ELR (cell line): ENCODE data around the gene ACTL10.

Experiments used
- DNase-seq: peaks from one replicate; pipeline ENCODE4 v3.0.0-alpha.2; 2015; ENCODE audit warnings: low read depth

Gene ACTL10

DNA sequence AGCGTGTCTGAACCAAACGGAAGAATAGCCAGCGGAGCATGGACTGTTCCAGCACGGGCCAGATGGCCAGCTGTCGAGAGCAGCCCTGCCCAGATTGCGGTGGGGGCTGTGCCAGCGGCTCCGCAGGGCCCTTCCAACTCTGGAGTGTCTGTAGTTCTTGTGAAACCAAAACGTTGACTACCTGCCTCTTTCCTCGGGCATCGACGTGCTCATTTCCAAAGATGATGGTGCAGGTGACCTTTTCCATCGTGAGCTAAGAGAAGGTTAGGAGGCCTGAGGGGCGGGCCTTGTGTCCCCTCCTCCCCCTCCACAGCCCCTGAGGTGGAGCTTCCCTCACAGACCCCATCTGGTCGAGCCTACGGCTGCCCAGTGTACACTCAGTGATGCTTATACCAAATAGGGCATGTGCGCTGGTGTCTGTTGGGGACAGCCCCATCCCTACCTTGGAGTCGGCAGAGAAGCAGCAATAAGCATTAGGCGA, 17.5 kb upstream of the ACTL10 start:
- no peak for DNase-seq

DNA sequence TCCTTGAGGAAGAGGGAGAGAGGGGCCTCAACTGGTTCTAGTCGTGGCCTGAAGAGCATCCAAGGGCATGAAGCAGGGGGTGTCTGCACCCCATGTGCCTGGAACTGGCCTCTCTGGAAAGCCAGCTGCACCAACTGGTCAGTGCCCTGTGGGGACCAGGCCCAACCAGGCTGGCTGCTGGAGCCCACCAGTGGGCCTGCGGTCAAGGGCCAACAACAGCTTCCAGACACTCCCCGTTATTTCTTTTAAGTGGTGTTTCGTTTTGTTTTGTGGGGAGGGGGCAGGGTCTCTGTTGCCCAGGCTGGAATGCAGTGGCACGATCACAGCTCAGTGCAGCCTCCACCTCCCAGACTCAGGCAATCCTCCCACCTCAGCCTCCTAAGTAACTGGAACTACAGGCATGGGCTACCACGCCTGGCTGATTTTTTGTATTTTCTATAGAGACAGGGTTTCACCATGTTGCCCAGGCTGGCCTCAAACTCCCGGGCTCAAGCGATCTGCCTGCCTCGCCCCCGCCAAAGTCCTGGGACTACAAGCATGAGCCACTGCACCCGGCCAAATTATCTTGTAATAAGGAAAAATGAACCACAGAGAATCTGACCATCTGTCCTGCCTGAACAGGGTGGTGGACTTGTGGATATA, 16.5 kb upstream of the ACTL10 start:
- no peak for DNase-seq

DNA sequence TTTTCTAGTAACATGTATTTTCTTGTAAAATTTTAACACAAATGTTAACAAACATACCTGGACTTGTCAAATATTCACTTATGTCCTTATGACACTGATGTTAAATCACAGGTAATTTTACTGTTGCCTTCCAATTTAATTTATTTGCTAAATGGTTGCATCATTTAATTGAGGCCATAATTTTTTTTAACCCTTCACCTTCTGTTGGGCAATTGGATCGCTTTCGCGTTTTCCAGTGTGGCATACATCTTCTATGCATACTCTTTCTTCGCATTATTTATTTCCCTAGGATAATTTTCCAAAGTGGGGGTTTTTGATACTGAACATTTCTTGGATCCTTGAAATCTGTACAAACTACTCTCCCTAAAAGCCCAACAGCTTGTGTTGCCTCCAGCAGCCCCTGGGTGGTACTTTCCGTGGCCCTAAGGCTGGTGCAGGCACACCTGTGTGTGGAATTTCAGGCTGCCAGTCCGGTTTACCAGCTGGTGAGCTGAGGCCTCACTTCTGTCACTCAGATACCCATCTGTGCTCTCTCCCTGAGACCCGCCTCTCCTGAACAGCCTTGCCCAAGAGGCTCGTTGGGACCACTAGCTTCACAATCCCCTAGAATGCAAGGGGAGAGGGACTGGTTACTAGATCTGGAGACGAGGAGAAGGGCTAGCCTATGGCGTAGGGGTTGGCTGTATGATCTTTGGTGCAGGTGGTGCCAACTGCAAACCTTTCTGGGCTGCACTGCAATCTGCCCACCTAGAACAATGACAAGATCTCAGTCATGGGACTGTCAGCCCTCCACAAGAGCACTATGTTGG, 15.8 kb upstream of the ACTL10 start:
- DNase-seq: no peak

DNA sequence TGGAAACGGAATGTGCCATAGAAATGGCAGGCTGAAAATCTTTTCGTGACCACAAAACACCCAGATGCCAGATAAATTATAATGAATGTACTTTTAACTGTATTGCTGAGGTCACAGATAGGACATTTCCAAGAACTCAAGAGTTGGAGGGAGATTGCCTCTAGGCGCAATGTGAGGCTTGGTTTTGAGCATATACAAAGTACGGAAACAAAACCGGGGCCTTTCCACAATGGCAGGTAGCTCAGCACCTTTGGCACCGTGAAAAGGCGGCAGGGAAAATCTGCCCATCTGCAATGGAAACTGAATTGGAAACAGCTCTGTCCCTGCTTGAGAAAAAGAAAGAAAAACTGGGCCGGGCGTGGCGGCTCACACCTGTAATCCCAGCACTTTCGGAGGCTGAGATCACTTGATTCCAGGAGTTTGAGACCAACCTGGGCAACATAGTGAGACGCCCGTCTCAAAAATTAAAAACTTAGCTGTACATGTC, 15.1 kb upstream of the ACTL10 start:
- no peak for DNase-seq

DNA sequence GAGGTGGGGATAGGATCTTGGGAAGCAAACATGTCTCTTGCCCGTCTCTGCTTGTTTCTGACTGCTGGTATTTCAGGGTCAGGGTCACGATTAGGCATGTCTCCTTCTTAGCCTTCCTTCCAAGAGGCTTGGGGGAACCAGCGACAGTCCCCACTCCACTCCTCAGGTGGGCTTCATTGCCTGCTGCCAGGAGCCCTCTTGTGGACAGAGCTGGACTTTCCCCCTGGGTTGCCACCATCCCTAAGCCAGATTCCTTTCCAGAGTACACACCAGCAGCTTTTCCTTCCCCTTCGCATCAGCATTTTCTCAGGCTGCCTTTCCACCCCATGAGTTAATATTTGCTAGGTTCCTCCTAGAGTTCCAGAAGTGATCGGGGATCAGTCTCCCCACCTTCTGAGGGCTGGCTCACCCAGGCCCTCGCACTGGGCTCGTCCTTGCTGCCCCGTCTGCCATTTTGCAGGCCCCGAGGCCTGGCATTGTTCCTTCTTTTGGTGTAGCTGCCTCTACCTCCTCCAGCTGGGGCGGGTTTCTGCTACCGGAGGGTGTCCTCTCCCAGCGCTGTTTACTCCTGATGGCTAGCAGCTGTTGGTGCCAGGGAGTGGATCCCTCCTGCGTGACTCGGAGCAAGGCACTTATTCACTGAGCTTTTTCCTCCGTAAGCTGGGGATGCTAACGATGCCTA, 13.4 kb upstream of the ACTL10 start:
- DNase-seq: peak; percentile 80

DNA sequence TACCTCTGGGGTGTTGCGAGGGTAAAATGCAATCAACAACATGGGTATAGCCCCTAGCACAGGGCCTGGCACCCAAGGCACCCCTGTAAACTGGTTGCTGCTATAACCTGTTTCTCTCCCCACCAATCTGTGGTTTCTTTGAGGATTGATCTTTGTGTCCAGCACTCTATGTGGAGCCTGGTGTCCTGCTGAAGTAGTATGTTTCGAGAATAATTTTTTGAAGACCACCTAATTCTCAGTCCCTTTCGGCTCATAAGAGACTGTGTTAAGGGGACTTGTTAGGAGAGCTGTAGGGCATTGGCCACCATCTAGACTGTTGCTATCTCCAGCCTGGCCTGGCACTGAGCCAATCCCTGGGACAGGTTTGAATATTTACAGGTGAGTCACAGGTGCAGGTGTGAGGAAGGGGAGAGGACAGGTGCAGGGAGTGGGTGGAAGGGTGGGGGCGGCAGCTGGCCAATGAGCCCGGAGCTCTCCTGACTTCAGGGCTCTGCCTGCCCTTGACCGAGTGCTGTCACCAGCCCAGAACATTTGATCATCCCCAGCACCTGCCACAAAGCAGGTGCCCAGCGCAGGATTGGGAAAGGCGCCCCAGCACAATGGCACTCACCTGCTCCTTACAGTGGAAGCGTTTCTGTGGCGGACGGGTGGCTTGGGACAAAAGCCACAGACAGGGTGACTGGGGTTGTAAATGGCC, 12.7 kb upstream of the ACTL10 start:
- no peak for DNase-seq

DNA sequence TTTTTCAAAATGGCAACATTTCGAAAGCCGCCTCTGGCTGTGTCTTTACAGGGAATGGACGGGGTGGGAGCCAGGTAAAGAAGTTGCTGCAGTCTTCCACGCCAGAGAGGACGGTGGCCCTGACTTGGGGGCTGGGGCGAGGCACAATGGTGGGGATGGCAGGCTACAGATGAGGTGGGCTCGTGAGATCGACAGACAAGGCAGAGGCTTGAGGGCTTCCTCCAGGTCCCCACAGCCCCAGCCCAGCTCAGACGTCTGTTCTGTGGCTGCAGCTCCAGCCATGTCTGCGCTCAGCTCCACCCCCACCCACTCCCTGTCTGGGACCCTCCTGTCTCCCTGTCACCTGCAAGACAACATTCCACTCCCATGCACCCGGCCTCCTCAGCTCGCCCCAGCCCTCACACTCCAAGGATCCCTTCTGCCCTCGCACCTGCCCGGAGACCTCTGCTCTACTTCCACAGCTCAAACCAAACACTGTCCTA, 12.0 kb upstream of the ACTL10 start:
- no peak for DNase-seq

DNA sequence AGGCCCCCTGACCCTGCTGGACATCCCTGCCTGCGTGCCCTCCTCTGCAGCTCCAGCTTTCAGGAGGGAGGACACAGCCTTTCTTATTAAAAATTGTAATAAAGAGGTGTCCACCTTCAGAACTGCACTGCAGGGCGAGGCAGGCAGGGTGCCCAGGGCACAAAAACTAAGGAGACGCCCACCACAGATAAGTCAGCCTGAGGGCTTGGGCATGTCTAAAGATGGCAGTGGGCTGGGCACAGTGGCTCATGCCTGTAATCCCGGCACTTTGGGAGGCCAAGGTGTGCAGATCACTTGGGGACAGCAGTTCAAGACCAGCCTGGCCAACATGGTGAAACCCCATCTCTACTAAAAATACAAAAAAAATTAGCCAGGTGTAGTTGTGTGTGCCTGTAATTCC, 11.6 kb upstream of the ACTL10 start:
- no peak for DNase-seq

DNA sequence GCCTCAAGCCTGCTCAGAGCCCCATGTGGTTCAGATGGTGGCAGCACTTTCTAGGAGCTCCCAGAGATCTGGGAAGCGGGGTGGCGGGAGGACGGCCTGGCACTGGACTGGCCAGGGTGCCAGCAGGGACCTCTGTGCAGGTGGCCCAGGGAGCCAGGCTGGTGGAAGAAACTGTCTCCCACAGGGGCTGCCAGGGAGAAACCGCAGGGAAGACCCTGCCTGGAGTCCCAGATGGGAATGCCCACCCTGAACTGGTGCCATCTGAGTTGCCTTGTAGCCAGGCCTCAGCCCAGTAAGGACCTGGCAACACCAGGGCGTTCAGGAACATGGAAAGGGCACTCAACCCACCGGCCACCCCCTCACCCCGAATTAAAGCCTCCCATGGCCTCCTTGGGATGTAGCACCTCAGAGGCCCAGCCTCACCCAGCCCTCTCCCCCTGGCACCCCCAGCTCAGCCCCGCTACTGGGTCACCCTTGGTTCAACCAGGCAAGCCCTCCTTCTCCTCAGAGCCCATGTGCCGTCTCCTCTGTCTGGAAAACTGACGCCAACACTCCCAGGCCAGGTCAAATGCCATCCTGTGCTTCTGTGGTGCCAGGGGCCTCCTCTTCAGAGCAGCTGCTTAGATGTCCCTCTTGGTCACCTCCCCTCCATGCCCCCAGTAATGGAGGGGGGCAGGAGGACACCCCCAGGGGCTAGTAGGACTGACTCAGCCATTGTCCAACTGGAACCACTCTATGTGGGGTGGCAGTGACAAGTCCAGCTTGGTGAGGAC, 10.5 kb upstream of the ACTL10 start:
- no peak for DNase-seq

DNA sequence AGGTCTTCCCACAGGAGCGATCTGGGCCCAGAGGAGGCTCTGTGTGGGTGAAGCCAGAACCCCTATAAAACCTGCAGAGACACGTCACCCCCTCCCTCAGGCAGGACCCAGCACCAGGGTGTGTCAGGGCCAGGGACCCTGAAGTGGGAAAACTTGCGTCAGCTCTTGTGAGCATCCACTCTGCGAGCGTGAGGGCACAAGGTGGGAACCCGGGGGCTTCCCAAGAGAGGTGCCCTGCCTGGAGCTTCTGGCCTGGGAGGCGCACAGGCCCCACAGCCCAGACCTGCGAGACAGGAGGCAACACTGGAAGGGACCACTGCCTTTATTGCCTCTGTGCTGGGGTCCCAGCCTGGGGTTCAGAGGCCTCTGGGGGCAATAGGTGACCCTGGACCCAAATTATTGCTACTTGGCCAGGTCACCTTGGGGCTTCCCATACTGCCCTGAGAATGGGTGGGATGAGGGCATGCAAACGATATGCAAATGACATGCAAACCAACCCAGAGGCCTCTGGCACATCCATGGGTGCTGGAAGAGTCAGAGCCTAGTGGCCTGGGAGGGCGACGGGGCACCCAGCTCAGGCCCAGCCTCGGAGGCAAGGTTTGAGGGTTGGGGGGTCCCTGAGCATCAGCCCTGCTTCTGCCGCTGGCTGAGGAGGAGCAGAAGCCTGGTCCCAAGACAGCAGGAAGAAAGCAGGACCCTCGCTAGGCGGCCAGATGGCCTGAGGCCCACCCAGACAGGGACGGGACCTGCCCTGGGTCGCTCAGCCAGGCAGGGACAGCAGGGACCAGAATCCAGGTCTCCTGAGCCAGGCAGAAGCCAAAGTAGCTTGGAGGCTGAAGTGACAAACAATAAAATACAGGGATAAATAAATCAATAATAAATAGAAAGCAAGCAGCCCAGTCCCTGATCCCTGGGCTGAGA, 9.7 kb upstream of the ACTL10 start:
- no peak for DNase-seq

DNA sequence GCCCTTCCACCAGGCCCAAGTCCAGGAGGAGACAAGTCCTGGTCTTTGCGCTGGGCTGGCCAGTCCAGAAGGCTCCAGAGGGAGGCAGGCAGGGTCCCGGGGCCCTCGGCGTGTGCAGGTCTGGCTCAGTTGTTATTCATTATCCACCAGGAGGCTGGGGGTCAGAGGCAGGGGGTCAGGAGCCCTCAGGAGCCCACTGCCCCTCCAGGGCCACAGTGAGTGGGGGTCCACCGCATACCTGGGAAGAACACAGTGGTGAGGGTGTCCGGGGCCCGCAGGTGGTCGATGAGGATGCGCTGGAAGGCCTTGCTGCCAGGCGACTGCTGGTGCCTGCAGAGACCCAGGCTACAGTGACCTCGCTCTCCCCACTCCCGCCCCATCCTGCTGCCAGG, 9.0 kb upstream of the ACTL10 start:
- DNase-seq: no peak

DNA sequence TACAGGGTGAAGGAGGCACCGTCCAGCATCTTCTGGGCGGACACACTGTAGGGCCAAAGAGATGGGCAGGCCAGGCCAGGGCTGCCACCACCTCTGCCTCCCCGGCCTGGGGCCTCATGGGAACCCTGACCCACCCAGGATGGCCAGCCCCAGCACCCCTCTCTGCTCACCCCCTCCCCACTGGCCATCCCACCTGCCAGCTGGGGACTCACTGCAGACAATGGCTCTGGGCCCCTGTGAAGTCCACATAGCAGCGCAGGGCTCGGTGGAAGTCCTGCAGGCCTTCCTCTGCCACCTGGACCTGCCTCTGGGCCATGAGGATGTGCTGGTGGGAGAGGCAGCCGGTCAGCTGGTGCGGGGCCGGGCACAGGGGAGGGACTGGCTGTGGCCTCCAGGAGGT, 8.2 kb upstream of the ACTL10 start:
- DNase-seq: no peak

DNA sequence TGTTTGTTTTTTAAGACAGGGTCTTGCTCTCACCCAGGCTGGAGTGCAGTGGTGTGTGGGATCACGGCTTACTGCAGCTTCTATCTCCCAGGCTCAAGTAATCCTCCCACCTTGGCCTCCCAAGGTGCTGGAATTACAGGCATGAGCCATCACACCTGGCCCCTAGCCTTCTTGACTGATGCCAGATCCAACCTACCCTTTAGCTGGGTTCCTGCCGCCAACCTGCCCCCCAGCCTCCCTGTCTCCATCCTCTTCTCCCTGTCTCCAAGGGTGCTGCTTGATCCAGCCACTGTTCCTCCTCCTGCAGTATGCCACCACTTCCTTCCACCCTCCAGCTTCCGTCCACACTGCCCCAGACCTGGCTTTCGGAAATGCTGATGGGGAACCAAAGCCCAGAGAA, 7.8 kb upstream of the ACTL10 start:
- no peak for DNase-seq

DNA sequence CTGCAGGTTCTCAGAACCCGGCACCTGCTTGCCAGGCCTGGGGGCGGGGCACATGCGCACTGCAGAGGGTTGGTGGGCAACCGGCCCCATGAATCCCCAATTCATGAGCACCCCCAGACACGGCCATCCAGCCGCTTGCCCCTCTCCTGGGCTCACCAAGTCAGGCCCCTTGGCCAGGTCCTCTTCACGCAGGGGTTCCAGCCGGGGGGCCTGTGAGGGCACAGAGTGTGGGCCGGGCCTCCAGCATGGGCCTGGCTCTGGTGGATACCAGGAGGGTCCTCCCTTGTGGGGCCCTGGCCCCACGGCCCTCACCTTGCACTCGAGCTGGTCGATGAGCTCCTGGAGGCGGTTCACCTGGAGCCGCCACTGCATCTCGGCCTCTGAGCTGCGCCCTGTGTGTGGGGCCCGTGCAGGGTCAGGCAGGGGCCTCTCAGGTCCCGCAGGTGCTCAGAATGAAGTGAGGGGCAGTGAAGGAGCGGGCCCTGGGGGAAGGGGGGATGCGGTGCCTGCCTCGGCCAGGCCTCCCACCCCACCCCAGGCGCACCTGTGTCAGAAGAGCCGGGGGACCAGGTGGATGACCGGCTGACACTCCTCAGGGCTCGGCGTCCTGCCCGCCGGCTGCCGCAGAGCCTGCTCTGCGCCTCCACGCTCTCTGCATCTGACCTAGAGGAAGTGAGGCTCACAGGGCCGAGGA, 7.3 kb upstream of the ACTL10 start:
- no peak for DNase-seq

DNA sequence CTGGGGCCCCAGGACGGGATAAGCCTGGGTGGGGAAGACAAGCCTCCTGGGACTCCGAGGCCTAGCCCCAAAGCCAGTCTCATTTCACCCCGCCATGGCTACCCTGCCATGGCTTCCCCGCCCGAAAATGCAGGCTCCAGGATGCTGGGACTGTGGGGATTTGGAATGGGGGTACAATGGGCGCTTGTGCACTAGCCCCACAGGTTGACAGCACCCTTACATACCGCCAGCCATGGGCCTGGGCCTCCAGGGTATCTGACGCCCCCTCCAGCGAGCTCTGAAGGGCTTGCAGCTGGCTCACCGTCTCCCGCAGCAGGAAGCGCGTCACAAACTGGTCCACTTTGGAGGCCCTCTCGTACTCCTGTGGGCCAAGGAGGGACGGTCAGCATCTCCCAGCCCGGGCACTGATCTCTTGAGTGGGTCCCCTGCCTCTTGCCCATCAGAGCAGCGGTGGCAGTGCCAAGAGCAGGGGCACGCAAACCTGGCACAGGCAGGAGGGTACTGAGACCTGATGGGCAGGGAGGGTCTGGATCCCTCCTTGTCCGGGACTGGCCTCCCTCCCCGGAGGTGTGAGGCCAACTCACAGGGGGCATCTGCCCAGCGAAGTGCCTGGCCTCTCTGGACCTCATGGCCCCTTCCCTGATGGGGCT, 6.6 kb upstream of the ACTL10 start:
- DNase-seq: no peak

DNA sequence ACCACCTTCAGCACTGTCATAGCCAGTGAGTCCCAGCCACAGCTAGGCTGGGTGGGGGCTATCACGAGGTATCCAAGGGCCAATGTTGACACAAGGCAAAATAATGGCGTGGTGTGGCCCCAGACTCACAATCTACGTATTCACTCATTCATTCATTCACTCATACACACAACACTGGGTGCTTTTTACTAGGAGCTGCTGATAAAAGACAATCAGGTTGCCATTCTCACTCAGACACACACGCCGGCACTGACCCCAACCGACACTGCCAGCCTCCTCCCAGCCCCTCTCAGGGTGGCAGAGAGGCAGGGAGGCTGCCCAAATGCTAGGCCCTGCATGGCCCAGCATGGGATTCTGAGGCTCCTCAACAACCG, 6.1 kb upstream of the ACTL10 start:
- no peak for DNase-seq

DNA sequence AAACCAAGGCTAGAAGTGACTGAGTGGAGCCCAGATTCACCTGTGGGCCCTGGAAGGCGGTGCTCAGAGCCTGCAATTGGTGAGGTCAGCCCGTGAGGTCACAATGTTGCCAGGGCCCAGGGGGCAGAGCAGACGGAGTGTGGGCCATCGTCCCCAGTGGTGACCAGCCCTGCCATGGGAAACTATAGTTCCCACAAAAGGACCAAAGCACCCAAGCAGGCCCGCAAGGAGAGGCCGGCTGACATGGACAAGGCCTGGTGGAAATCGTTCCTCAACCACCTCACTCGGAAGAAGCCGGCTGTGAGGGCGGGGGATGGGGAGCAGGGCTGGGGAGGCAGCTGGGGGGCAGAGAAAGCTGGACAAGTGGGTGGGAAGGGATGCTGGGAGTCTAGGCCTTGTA, 4.6 kb upstream of the ACTL10 start, which contains the start of gene C20orf144:
Gene C20orf144 (plus strand): TSS at position 156 of the 400 bp plus-strand sequence. CDS start 19 bp downstream, at position 175.
- no peak for DNase-seq

DNA sequence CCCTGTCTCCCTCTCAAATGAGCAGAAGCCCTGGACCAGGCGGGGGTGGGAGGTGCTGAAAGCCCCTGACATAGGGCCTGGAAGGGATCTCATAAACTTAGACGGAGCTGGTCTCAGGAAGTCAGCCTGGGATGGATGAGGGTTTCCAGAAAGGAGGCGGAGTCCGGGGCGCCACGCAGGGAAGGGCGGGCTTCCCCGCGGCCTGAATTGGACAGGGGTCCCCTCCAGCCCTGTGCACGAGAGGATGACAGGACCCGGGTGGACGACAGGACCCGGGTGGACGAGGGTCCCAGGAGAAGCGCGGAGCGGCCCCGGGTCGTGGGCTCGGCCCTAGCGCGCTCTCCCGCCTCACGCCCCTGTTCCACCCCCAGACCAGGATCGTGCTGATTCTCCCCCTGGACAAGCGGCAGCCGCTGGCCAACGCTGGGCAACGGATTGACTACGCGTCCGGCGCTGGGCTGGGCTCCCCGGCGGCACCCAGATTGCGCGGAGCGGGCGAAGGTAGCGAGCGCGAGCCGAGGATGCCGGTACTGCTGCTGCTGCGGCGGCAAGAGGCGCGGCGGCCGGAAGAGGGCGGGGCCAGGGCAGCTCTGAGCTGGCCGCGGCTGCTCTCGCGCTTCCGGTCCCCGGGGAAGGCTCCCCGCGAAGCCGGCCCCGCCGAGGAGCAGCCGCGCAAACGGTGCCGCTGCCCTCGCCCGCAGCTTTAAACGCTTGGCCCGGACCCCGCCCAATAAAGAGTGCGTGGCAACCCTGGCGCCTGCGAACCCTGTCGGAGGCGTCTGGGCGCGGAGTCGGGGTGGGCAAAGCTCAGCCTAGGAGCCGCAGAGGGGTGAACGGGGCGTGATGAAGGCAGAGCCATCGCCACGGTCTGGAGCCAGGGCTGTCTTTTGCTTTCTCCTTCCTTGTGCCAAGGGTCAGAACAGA, 3.3 kb upstream of the ACTL10 start:
- peak; percentile 87 for DNase-seq
